GM12875 (cell line): Measurements from ENCODE around the gene TPP2.

Source experiments
- H3K4me3 ChIP-seq: one replicate; pipeline ENCODE4 v1.5.1; 2011; ENCODE audit warnings: low read depth, low read length, control low read depth
- CTCF ChIP-seq: IDR thresholded peaks from 2 replicates; pipeline ENCODE4 v1.5.1; 2011; ENCODE audit warnings: low read depth, mild to moderate bottlenecking, control low read depth, inconsistent platforms, low read length, moderate library complexity, borderline replicate concordance; ENCODE audit not compliant: insufficient read depth

Gene TPP2

GRCh38 chr13:102697264-102697663 is 100.5 kb downstream of the TPP2 start:
- TF ChIP-seq CTCF: no peak

GRCh38 chr13:102697929-102698648 is 101.3 kb downstream of the TPP2 start:
- no peak overlapping the region for H3K4me3 ChIP-seq
- no peak for TF ChIP-seq CTCF

More at GRCh38 chr13:102697264-102697663, 100.5 kb downstream of the TPP2 start:
- H3K4me3 ChIP-seq: no peak overlapping the region

GRCh38 chr13:102698649-102698980 is 101.8 kb downstream of the TPP2 start:
- TF ChIP-seq CTCF: no peak
- no peak overlapping the region for H3K4me3 ChIP-seq

GRCh38 chr13:102699504-102699903 is 102.7 kb downstream of the TPP2 start:
- H3K4me3 ChIP-seq: no peak overlapping the region
- no peak for TF ChIP-seq CTCF

- H3K4me3 ChIP-seq: no peak overlapping the region
- no peak for TF ChIP-seq CTCF
Measured at GRCh38 chr13:102700088-102701031, 103.6 kb downstream of the TPP2 start.

GRCh38 chr13:102701331-102701730 is 104.5 kb downstream of the TPP2 start:
- no peak for TF ChIP-seq CTCF
- H3K4me3 ChIP-seq: no peak overlapping the region
